Uterus (tissue), 2 donors: ENCODE data around the gene ASB10.

Source experiments
- POLR2A ChIP-seq, 2 donors: fragments of 450-650 bp; IDR thresholded peaks; one replicate each; pipeline ENCODE4 v1.6.1; 2016; ENCODE audit warnings: antibody characterized with exemption in 2 of 2, mild to moderate bottlenecking in 1 of 2, moderate library complexity in 1 of 2
- TF ChIP-seq, protein P1 (sequence below), 4 experiments: fragments of 200-600 bp in 2 of 4; fragments of 450-650 bp in 2 of 4; sonication (generic) in 2 of 4; IDR thresholded peaks; one replicate each; pipeline ENCODE4 v1.5.1; 2016 to 2019; ENCODE audit warnings: antibody characterized with exemption in 4 of 4, mild to moderate bottlenecking in 2 of 4, moderate library complexity in 1 of 4

DNA sequence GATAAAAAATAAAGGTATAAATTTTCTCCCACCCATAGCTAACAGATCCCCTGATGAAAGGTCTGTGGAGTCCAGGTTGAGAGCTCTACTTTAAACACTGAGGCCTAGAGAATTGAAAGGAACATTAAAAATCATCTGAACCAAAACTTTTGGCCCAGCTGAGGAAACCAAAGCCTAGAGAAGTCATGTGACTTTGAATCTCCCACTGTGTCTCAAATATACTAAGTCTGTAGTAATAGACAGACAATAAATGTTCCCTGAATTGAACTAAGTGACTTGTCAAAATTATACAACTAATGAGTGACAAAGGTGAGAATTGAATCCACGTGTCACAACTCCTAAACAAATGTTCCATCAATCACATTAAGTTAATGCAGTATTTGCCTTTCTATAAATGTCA lies 25.3 kb downstream of the ASB10 start:
- TF ChIP-seq, protein P1, sequence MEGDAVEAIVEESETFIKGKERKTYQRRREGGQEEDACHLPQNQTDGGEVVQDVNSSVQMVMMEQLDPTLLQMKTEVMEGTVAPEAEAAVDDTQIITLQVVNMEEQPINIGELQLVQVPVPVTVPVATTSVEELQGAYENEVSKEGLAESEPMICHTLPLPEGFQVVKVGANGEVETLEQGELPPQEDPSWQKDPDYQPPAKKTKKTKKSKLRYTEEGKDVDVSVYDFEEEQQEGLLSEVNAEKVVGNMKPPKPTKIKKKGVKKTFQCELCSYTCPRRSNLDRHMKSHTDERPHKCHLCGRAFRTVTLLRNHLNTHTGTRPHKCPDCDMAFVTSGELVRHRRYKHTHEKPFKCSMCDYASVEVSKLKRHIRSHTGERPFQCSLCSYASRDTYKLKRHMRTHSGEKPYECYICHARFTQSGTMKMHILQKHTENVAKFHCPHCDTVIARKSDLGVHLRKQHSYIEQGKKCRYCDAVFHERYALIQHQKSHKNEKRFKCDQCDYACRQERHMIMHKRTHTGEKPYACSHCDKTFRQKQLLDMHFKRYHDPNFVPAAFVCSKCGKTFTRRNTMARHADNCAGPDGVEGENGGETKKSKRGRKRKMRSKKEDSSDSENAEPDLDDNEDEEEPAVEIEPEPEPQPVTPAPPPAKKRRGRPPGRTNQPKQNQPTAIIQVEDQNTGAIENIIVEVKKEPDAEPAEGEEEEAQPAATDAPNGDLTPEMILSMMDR (IDR thresholded peaks at IDR 0.05) = no peak
- no peak for TF ChIP-seq POLR2A (IDR thresholded peaks at IDR 0.05)
